ENCODE data around the gene ALDH16A1.

ALDH16A1 gene

GRCh38 chr19:49440439-49441209, 12.4 kb upstream of the ALDH16A1 start:
- no peak for DNase-seq (ENCODE audit: low read depth in 1 of 2, low spot score in 1 of 2)
- Histone ChIP-seq H3K27ac (replicated peaks) (no peak overlapping the region), H3K4me3 (replicated peaks; ENCODE audit: insufficient read depth, low read length) (no peak overlapping the region), H3K27me3 (ENCODE audit: insufficient read depth, poor library complexity, severe bottlenecking) (peaks cover 52% of the 10 kb centered on the region)
- TF ChIP-seq, protein P1, sequence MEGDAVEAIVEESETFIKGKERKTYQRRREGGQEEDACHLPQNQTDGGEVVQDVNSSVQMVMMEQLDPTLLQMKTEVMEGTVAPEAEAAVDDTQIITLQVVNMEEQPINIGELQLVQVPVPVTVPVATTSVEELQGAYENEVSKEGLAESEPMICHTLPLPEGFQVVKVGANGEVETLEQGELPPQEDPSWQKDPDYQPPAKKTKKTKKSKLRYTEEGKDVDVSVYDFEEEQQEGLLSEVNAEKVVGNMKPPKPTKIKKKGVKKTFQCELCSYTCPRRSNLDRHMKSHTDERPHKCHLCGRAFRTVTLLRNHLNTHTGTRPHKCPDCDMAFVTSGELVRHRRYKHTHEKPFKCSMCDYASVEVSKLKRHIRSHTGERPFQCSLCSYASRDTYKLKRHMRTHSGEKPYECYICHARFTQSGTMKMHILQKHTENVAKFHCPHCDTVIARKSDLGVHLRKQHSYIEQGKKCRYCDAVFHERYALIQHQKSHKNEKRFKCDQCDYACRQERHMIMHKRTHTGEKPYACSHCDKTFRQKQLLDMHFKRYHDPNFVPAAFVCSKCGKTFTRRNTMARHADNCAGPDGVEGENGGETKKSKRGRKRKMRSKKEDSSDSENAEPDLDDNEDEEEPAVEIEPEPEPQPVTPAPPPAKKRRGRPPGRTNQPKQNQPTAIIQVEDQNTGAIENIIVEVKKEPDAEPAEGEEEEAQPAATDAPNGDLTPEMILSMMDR (IDR thresholded peaks at IDR 0.05; ENCODE audit: insufficient read depth, low read length), result no peak
- TF ChIP-seq POLR2AphosphoS5 (IDR thresholded peaks at IDR 0.05; ENCODE audit: low read depth) (no peak), GABPA (IDR thresholded peaks at IDR 0.05; ENCODE audit: low read depth) (no peak), SPI1 (IDR thresholded peaks at IDR 0.05; ENCODE audit: borderline replicate concordance, low read depth) (no peak)
- TF ChIP-seq, protein P2, sequence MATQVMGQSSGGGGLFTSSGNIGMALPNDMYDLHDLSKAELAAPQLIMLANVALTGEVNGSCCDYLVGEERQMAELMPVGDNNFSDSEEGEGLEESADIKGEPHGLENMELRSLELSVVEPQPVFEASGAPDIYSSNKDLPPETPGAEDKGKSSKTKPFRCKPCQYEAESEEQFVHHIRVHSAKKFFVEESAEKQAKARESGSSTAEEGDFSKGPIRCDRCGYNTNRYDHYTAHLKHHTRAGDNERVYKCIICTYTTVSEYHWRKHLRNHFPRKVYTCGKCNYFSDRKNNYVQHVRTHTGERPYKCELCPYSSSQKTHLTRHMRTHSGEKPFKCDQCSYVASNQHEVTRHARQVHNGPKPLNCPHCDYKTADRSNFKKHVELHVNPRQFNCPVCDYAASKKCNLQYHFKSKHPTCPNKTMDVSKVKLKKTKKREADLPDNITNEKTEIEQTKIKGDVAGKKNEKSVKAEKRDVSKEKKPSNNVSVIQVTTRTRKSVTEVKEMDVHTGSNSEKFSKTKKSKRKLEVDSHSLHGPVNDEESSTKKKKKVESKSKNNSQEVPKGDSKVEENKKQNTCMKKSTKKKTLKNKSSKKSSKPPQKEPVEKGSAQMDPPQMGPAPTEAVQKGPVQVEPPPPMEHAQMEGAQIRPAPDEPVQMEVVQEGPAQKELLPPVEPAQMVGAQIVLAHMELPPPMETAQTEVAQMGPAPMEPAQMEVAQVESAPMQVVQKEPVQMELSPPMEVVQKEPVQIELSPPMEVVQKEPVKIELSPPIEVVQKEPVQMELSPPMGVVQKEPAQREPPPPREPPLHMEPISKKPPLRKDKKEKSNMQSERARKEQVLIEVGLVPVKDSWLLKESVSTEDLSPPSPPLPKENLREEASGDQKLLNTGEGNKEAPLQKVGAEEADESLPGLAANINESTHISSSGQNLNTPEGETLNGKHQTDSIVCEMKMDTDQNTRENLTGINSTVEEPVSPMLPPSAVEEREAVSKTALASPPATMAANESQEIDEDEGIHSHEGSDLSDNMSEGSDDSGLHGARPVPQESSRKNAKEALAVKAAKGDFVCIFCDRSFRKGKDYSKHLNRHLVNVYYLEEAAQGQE (IDR thresholded peaks at IDR 0.05; ENCODE audit: insufficient replicate concordance, low read depth), result no peak

- H3K27me3 ChIP-seq (ENCODE audit: insufficient read depth, poor library complexity, severe bottlenecking), result peaks cover 50% of the 10 kb centered on the region
- no peak within 1 kb of the TSS for H3K27ac ChIP-seq (replicated peaks)
- no peak within 1 kb of the TSS; the same call in 1 of the 2 replicates for H3K4me3 ChIP-seq (replicated peaks; ENCODE audit: insufficient read depth, low read length)
- TF ChIP-seq GABPA (IDR thresholded peaks at IDR 0.05; ENCODE audit: low read depth) (no peak), SPI1 (IDR thresholded peaks at IDR 0.05; ENCODE audit: borderline replicate concordance, low read depth) (no peak), POLR2AphosphoS5 (IDR thresholded peaks at IDR 0.05; ENCODE audit: low read depth) (no peak)
- TF ChIP-seq, protein P1 (IDR thresholded peaks at IDR 0.05; ENCODE audit: insufficient read depth, low read length), result no peak
- TF ChIP-seq, protein P2 (IDR thresholded peaks at IDR 0.05; ENCODE audit: insufficient replicate concordance, low read depth), result no peak
- DNase-seq (ENCODE audit: low read depth in 1 of 2, low spot score in 1 of 2), result no peak
Measured at GRCh38 chr19:49441210-49441959, 11.6 kb upstream of the ALDH16A1 start, which contains the start of gene SLC17A7. Gene SLC17A7 (minus strand): TSS chr19:49441527. CDS start chr19:49441379, 148 bp downstream.

DNA sequence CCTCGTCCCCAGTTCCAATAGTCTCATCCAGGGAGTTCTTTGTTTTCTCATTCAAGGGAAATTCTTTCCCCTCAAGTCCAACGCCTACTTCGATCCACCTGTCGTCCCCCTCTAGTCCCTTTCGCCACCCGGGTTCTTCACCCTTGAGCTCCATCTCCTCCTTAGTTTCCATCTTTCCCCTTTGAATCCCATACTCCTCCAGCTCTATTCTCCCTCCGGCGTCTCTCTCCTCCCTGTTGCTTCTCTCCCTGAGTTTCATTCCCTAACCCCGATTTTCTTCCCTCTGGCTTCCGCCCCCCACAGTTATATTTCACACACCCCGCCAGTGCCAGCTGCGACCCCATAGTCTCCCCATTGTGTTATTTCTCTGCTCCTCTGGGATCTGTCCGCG, 11.1 kb upstream of the ALDH16A1 start:
- H3K27ac ChIP-seq (replicated peaks), result no peak overlapping the region
- H3K27me3 ChIP-seq (ENCODE audit: insufficient read depth, poor library complexity, severe bottlenecking), result peaks cover 44% of the 10 kb centered on the region
- TF ChIP-seq, protein P1 (IDR thresholded peaks at IDR 0.05; ENCODE audit: insufficient read depth, low read length), result no peak
- TF ChIP-seq SPI1 (IDR thresholded peaks at IDR 0.05; ENCODE audit: borderline replicate concordance, low read depth) (no peak), POLR2AphosphoS5 (IDR thresholded peaks at IDR 0.05; ENCODE audit: low read depth) (no peak)
- no peak overlapping the region for H3K4me3 ChIP-seq (replicated peaks; ENCODE audit: insufficient read depth, low read length)
- no peak for DNase-seq (ENCODE audit: low read depth in 1 of 2, low spot score in 1 of 2)

Data from HL-60 (cell line).